Muscle layer of colon (tissue), 2 donors: Measurements from ENCODE around the gene OIT3.

Experiments used
- H3K27ac ChIP-seq: one replicate; pipeline ENCODE4 v1.7.0; 2013; ENCODE audit warnings: low read depth, mild to moderate bottlenecking, low read length, moderate library complexity
- H3K27me3 ChIP-seq, 2 donors: one replicate each; pipeline ENCODE4 v1.7.0; 2013; ENCODE audit warnings: low read length in 2 of 2, mild to moderate bottlenecking in 2 of 2; ENCODE audit not compliant: insufficient read depth in 2 of 2, control insufficient read depth in 1 of 2
- H3K36me3 ChIP-seq: one replicate; pipeline ENCODE4 v1.7.0; 2013; ENCODE audit warnings: mild to moderate bottlenecking, low read length; ENCODE audit not compliant: insufficient read depth
- H3K4me1 ChIP-seq: one replicate; pipeline ENCODE4 v1.7.0; 2013; ENCODE audit warnings: mild to moderate bottlenecking, low read length; ENCODE audit not compliant: insufficient read depth
- H3K4me3 ChIP-seq, 2 donors: one replicate each; pipeline ENCODE4 v1.7.0; 2013; ENCODE audit warnings: low read length in 2 of 2, low read depth in 1 of 2, mild to moderate bottlenecking in 1 of 2, moderate library complexity in 1 of 2
- H3K9ac ChIP-seq: one replicate; pipeline ENCODE4 v1.7.0; 2013; ENCODE audit warnings: low read length
- H3K9me3 ChIP-seq: one replicate; pipeline ENCODE4 v1.7.0; 2013; ENCODE audit warnings: mild to moderate bottlenecking, low read length
- donor health status: abdominal sarcoma.
- donor health status: Adenocarcinoma of cecum.

The OIT3 gene

DNA sequence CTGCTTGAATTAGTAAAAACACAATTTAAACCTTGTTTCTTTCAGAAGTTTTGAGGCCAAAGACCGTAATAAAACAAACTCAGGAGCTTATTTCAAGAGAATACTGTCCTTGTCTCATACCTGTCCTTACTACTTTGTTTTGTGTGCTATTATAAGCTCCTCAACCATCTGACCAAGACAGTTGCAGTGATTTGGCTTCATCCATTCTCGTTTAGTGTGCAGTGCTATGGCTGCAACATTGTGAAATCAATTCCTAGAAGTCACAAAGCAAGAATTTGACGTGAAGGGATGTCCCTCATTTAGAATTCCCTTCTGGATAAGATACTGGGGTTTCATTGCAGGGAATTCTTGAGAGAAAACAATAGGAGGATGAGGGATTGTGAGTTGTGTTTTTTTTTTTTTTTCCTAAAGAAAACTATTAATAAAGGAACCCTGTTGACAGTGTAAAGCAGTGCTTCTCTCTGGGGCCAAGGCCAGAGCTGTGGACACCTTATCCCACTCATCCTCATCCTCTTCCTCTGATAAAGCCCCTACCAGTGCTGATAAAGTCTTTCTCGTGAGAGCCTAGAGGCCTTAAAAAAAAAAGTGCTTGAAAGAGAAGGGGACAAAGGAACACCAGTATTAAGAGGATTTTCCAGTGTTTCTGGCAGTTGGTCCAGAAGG lies at the start of gene OIT3:
OIT3 (plus strand) TSS at position 604 of the 663 bp plus-strand sequence. CDS start 60 bp downstream, outside the sequence.
- no peak within 1 kb of the TSS for H3K9ac ChIP-seq
- no peaks in the 10 kb centered on the region for H3K36me3 ChIP-seq
- no peak within 1 kb of the TSS for H3K27ac ChIP-seq
- H3K27me3 ChIP-seq = no peaks in the 10 kb centered on the region
- no peaks in the 10 kb centered on the region for H3K9me3 ChIP-seq
- H3K4me1 ChIP-seq = no peaks in the 10 kb centered on the region
- no peak within 1 kb of the TSS for H3K4me3 ChIP-seq

DNA sequence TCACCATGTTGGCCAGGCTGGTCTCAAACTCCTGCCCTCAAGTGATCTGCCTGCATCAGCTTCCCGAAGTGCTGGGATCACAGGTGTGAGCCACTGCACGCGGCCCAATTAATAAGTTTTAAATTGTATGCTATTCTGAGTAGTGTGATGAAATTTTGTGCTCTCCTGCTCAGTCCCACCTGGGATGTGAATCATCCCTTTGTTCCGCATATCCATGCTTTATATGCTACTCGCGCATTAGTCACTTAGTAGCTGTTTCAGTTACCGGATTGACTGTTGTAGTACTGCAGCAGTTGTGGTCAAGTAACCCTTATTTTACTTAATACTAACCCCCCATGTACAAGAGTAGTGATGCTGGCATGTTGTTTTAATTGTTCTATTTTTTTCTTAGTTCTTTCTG lies 47.3 kb upstream of the OIT3 start:
- H3K9ac ChIP-seq = no peak overlapping the region
- H3K27ac ChIP-seq = no peak overlapping the region
- H3K27me3 ChIP-seq = no peaks in the 10 kb centered on the region
- no peaks in the 10 kb centered on the region for H3K9me3 ChIP-seq
- no peaks in the 10 kb centered on the region for H3K4me1 ChIP-seq
- no peaks in the 10 kb centered on the region for H3K36me3 ChIP-seq
- no peak overlapping the region for H3K4me3 ChIP-seq

DNA sequence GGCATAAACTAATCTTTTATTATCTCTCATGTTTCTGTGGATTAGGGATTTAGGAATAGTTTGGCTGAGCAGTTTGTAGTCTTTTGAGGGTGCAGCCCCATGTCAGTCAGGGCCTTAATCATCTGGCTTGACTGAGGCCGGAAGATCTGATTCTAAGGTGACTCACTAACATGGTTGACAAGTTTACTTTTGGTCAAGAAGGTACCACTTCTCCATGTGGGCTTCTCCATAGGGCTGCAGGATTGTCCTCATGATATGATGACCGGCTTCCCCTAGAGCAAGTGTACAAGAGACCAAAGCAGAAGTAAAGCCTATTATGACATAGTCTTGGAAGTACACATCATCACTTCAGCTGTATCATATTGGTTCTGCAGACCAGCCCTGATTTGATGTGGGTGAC lies 45.9 kb upstream of the OIT3 start:
- H3K9me3 ChIP-seq = no peaks in the 10 kb centered on the region
- no peak overlapping the region for H3K27ac ChIP-seq
- H3K36me3 ChIP-seq = no peaks in the 10 kb centered on the region
- H3K9ac ChIP-seq = no peak overlapping the region
- no peaks in the 10 kb centered on the region for H3K4me1 ChIP-seq
- H3K4me3 ChIP-seq = no peak overlapping the region
- no peaks in the 10 kb centered on the region for H3K27me3 ChIP-seq

DNA sequence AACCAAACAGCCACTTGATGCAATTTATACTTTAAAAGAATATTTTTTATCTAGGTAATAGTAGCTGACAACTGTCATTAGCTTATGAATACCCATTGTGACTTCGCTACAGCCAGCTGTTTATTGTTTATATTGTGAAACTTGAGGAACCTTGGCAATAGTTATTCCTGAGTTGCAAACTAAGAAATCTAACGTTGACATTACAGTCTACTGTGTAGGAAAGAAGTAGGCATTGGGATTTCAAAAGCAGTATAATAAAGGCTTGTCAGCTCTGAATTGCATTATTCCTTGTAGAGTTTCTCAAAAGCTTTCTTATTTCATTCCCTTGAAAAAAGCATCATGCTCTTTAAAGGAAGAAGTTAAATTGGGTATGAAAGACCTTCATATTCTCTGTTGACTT lies 42.7 kb upstream of the OIT3 start:
- H3K9ac ChIP-seq = no peak overlapping the region
- H3K36me3 ChIP-seq = no peaks in the 10 kb centered on the region
- no peaks in the 10 kb centered on the region for H3K4me1 ChIP-seq
- no peaks in the 10 kb centered on the region for H3K27me3 ChIP-seq
- no peak overlapping the region for H3K27ac ChIP-seq
- no peak overlapping the region for H3K4me3 ChIP-seq
- no peaks in the 10 kb centered on the region for H3K9me3 ChIP-seq

DNA sequence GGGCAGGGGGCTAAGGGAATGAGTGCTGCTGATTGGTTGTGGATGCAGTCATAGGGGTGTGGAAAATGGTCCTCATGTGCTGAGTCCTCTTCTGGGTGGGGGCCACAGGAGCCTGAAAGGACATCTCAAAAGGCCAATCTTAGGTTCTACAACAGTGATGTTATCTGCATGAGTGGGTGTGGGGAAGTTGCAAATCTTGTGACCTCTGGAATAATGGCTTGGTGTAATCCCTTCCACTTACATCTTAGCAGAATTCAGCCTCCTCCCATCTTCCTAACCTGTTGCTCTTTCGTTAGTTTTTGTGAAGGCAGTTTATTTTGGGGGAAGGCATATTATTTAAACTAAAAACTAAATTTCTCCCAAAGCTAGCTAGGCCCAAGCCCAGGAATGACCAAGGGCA lies 42.0 kb upstream of the OIT3 start:
- Histone ChIP-seq H3K4me1 (no peaks in the 10 kb centered on the region), H3K9ac (no peak overlapping the region), H3K9me3 (no peaks in the 10 kb centered on the region), H3K36me3 (no peaks in the 10 kb centered on the region), H3K4me3 (no peak overlapping the region), H3K27ac (no peak overlapping the region), H3K27me3 (no peaks in the 10 kb centered on the region)

DNA sequence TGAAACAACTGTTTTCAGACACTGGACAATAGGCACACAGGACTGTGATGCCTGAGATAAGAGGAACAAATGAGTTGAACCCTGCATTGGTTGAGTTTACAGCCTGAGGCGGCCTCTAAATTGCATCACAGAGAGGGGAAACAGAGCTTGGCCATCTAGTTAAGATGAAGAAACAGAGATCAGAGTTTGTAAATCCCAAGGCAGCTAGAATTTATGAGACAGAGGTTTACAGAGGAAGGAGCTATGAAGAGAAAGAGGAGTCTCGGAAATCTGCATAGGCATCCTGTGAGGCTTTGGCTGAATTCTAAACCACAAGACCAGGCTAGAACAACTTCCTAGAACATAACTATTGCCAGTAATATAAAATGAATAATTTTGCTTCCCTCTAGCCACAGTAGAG lies 41.0 kb upstream of the OIT3 start:
- H3K4me3 ChIP-seq = no peak overlapping the region
- no peaks in the 10 kb centered on the region for H3K9me3 ChIP-seq
- no peaks in the 10 kb centered on the region for H3K36me3 ChIP-seq
- H3K27ac ChIP-seq = no peak overlapping the region
- no peak overlapping the region for H3K9ac ChIP-seq
- no peaks in the 10 kb centered on the region for H3K27me3 ChIP-seq
- no peaks in the 10 kb centered on the region for H3K4me1 ChIP-seq

DNA sequence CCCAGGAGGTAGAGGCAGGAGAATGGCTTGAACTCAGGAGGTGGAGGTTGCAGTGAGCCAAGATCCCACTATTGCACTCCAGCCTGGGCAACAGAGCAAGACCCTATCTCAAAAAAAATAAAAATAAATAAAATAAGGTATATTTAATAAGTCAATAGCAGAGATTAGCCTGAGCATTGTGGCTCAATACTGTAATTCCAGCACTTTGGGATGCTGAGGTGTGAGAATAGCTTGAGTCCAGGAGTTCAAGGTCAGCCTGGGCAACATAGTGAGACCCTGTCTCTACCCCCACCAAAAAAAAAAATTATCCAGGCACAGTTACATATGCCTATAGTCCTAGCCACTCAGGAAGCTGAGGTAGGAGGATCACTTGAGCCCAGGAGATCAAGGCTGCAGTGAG lies 38.4 kb upstream of the OIT3 start:
- Histone ChIP-seq H3K9me3 (no peaks in the 10 kb centered on the region), H3K4me1 (no peaks in the 10 kb centered on the region), H3K4me3 (no peak overlapping the region), H3K9ac (no peak overlapping the region), H3K27me3 (no peaks in the 10 kb centered on the region), H3K36me3 (peaks cover 4% of the 10 kb centered on the region), H3K27ac (no peak overlapping the region)

DNA sequence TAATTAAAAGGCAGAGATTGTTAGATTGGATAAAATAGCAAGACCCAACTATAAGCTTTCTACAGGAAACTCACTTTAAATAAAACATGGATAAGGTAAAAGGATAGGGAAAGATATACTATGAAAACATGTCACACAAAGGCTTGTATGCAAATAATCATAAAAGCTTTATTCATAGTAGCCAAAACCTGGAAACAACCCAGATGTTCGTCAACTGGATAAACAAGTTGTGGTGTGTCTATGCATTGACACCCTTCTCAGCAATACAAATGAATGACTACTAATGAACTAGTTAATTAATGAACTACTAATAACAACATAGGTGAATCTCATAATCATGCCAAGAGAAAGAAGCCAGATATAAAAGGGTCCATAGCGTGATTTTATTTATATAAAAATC lies 37.7 kb upstream of the OIT3 start:
- Histone ChIP-seq H3K9me3 (no peaks in the 10 kb centered on the region), H3K9ac (no peak overlapping the region)

DNA sequence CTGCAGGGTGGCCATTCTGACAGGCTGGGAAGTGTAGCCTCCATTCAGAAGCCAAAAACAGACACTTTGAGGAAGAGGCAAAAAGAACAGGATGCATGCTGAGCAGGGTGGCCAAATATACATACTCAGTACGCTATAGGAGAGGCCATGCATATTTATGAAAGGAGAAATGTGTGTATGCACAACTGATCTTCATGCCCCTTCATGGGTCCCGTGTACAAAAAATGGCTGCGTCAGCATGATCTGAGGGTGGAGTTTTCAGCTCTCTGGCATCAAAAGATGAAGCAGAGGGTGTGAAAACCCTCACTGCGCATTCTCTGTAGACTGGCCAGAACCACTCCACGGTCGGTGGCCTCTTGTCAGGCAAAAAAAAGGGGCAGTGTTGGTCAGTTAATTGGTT lies 35.5 kb upstream of the OIT3 start:
- Histone ChIP-seq H3K9me3 (no peaks in the 10 kb centered on the region), H3K27me3 (no peaks in the 10 kb centered on the region), H3K9ac (no peak overlapping the region), H3K4me3 (no peak overlapping the region), H3K4me1 (no peaks in the 10 kb centered on the region), H3K27ac (no peak overlapping the region), H3K36me3 (peaks cover 9% of the 10 kb centered on the region)

More for the DNA sequence above, 37.7 kb upstream of the OIT3 start:
- Histone ChIP-seq H3K27ac (no peak overlapping the region), H3K27me3 (no peaks in the 10 kb centered on the region), H3K4me1 (no peaks in the 10 kb centered on the region), H3K36me3 (peaks cover 4% of the 10 kb centered on the region), H3K4me3 (no peak overlapping the region)

DNA sequence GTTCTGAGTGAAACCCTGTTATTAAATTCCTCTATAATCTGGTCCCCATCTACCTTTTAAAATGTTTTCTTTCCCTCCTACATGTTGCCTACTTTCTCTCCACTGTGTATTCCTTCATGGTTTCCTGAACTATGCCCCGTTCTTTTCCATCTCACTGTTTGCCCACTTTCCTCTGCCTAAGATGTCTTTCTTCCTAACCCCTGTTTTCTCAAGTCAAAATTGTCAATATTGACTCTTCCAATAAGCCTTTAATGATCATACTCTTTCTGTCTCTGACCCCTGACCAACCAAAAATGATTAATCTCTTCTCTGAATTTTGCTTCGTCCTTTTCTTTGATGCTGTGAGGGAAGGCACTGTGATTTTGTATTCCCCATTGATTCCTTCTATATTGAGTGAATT lies 30.6 kb upstream of the OIT3 start:
- H3K9ac ChIP-seq = no peak overlapping the region
- H3K36me3 ChIP-seq = peaks cover 9% of the 10 kb centered on the region
- no peaks in the 10 kb centered on the region for H3K4me1 ChIP-seq
- H3K27me3 ChIP-seq = no peaks in the 10 kb centered on the region
- H3K4me3 ChIP-seq = no peak overlapping the region
- H3K9me3 ChIP-seq = no peaks in the 10 kb centered on the region
- H3K27ac ChIP-seq = no peak overlapping the region

DNA sequence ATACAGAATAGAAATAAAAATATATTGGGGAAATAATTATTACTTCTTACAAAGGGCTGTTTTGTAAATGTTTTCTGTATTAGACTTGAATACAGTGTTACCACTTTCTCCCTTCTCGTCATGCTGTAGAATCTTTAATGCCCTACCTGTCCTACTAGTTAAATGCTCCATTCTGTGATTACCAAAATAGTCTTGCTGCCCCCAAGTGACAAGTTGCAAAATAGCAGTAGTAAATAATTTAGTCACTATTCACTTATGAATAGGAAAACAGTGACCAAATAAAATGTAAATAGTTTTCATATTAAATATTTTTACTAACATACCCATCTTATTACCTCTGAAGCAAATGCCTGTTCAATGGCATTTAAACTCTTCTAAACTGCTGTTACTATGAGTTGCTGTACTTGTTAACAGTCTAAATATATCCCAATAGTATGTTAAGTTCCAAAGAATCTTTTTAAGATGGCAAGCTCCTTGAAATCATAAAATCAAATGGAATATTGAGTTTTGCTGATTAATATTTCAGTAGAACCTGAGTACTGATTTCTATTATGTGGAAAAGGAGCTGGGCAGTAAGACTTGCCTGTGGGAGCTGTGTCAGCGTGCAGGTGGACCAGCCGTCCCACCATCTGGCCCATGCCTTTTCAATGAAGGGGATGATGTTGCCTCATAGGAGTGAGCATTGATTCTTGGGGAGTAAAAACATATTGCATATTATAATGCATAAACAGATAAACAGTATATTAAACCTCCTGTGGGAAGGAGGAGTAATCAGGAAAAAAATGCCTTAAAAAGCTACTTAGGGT lies 18.1 kb upstream of the OIT3 start:
- Histone ChIP-seq H3K27me3 (no peaks in the 10 kb centered on the region), H3K4me3 (no peak overlapping the region), H3K9ac (no peak overlapping the region), H3K27ac (no peak overlapping the region), H3K36me3 (peaks cover 8% of the 10 kb centered on the region), H3K4me1 (no peaks in the 10 kb centered on the region), H3K9me3 (no peaks in the 10 kb centered on the region)

DNA sequence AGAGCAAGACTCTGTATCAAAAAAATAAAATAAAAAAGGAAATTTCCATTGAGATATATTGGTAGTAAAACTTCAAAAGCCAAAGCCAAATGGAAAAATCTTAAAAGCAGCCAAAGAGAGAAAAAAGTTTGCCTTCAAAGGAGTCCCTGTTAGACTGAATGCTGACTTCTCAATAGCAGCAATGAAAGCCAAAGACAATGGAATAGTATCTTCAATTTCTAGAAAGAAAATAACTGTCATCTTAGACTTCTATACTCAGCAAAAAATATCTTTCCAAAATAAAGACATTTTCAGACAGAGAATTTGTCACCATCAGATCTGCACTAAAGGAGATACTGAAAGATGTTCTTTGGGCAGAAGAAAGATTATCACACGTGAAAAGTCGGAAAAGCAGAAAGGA lies 14.3 kb upstream of the OIT3 start:
- Histone ChIP-seq H3K4me1 (no peaks in the 10 kb centered on the region), H3K9me3 (no peaks in the 10 kb centered on the region), H3K27me3 (no peaks in the 10 kb centered on the region), H3K36me3 (no peaks in the 10 kb centered on the region), H3K4me3 (no peak overlapping the region), H3K27ac (no peak overlapping the region), H3K9ac (no peak overlapping the region)
